SW480 (cell line): ENCODE data around the gene SLC39A7.
A peak's percentile ranks its signal among the peaks of the same experiment; 100 is the strongest.
"Not testable (repeated sequence)": the region's sequence is repeated elsewhere in the genome, so short reads cannot be mapped to it uniquely, and the experiment has no call there.

Experiments
- DNase-seq: peaks from one replicate; pipeline ENCODE4 v3.0.0-alpha.2; 2016; ENCODE audit warnings: low spot score

SLC39A7 gene

GRCh38 chr6:33205191-33206026, 4.7 kb downstream of the SLC39A7 start:
- DNase-seq = peak; percentile 78

GRCh38 chr6:33206027-33206863, 5.6 kb downstream of the SLC39A7 start:
- no peak for DNase-seq

- DNase-seq = no peak
Measured at GRCh38 chr6:33206864-33207551, 6.3 kb downstream of the SLC39A7 start.

- DNase-seq = peak; percentile 11
Measured at GRCh38 chr6:33207552-33208090, 7.0 kb downstream of the SLC39A7 start.

- DNase-seq = peak; percentile 58
Measured at GRCh38 chr6:33208091-33208967, 7.7 kb downstream of the SLC39A7 start, which contains the start of gene RING1. TSS of gene RING1 (plus strand) at chr6:33208500. CDS start at chr6:33208823, 323 bp downstream.

GRCh38 chr6:33209856-33210255, 9.2 kb downstream of the SLC39A7 start:
- no peak for DNase-seq

- no peak for DNase-seq
Measured at GRCh38 chr6:33211136-33211535, 10.5 kb downstream of the SLC39A7 start.

- no peak for DNase-seq
Measured at GRCh38 chr6:33211666-33212422, 11.2 kb downstream of the SLC39A7 start.

- DNase-seq = no peak
Measured at GRCh38 chr6:33212857-33213165, 12.1 kb downstream of the SLC39A7 start.

GRCh38 chr6:33213166-33213988, 12.7 kb downstream of the SLC39A7 start:
- DNase-seq = no peak

GRCh38 chr6:33213989-33214335, 13.3 kb downstream of the SLC39A7 start:
- no peak for DNase-seq

- DNase-seq = no peak
Measured at GRCh38 chr6:33215271-33216116, 14.8 kb downstream of the SLC39A7 start.

GRCh38 chr6:33216117-33216649, 15.5 kb downstream of the SLC39A7 start:
- no peak for DNase-seq

- DNase-seq = no peak
Measured at GRCh38 chr6:33217246-33217645, 16.6 kb downstream of the SLC39A7 start.

GRCh38 chr6:33217681-33218080, 17.0 kb downstream of the SLC39A7 start:
- no peak for DNase-seq

GRCh38 chr6:33226503-33227120, 25.9 kb downstream of the SLC39A7 start:
- DNase-seq = not testable (repeated sequence)

- no peak for DNase-seq
Measured at GRCh38 chr6:33235221-33235634, 34.6 kb downstream of the SLC39A7 start.

- DNase-seq = no peak
Measured at GRCh38 chr6:33236328-33236727, 35.7 kb downstream of the SLC39A7 start.
